Activated T-helper 1 cell treated with anti-CD3 and anti-CD28 coated beads, Interleukin-2, amount 50 U/mL, for 16 hours (primary cell): ENCODE measurements around the gene GOLGA6A.
"Not testable (repeated sequence)": the region's sequence is repeated elsewhere in the genome, so short reads cannot be mapped to it uniquely, and the experiment has no call there.

Experiments
- DNase-seq, 2 donors: peaks; one replicate each; pipeline ENCODE4 v3.0.0-alpha.2; 2020; ENCODE audit warnings: low read depth in 1 of 2, low spot score in 1 of 2

GOLGA6A gene

GRCh38 chr15:74053941-74054529 is 28.3 kb downstream of the GOLGA6A start:
- peak; percentile 29 to 40 for DNase-seq

GRCh38 chr15:74053517-74053916 is 28.8 kb downstream of the GOLGA6A start:
- DNase-seq = no peak

GRCh38 chr15:74052271-74053260 is 29.8 kb downstream of the GOLGA6A start:
- not testable (repeated sequence) for DNase-seq

- DNase-seq = no peak
Observed at GRCh38 chr15:74050556-74051234, 31.7 kb downstream of the GOLGA6A start.

- no peak for DNase-seq
Observed at GRCh38 chr15:74050127-74050526, 32.2 kb downstream of the GOLGA6A start.

- no peak for DNase-seq
Observed at GRCh38 chr15:74046275-74046674, 36.1 kb downstream of the GOLGA6A start.

- no peak for DNase-seq
Observed at GRCh38 chr15:74045636-74046274, 36.6 kb downstream of the GOLGA6A start.

GRCh38 chr15:74045184-74045583 is 37.2 kb downstream of the GOLGA6A start:
- DNase-seq = no peak

GRCh38 chr15:74044267-74045110 is 37.9 kb downstream of the GOLGA6A start:
- no peak for DNase-seq

GRCh38 chr15:74043425-74044266 is 38.7 kb downstream of the GOLGA6A start:
- no peak for DNase-seq

- no peak for DNase-seq
Observed at GRCh38 chr15:74042603-74043424, 39.5 kb downstream of the GOLGA6A start.

- no peak for DNase-seq
Observed at GRCh38 chr15:74041777-74042435, 40.4 kb downstream of the GOLGA6A start.

GRCh38 chr15:74041311-74041756 is 41.0 kb downstream of the GOLGA6A start:
- no peak for DNase-seq

- DNase-seq = no peak
Observed at GRCh38 chr15:74040109-74040850, 42.1 kb downstream of the GOLGA6A start.

- DNase-seq = no peak
Observed at GRCh38 chr15:74039656-74040010, 42.7 kb downstream of the GOLGA6A start.

- DNase-seq = no peak
Observed at GRCh38 chr15:74038707-74039655, 43.4 kb downstream of the GOLGA6A start.
